GM06990 (cell line): ENCODE data around the gene KCNN3.

Experiments used
- DNase-seq: peaks from one replicate; pipeline ENCODE4 v3.0.0-alpha.2; 2011; ENCODE audit not compliant: insufficient read length; ENCODE audit errors: extremely low read depth
- H3K27me3 ChIP-seq: replicated peaks from 2 replicates; pipeline ENCODE4 v1.6.0; 2011; ENCODE audit warnings: low read length; ENCODE audit not compliant: control insufficient read depth, insufficient read depth
- H3K36me3 ChIP-seq: 2 replicates; pipeline ENCODE4 v1.5.1; 2011; ENCODE audit warnings: low read length; ENCODE audit not compliant: control insufficient read depth, insufficient read depth
- H3K4me3 ChIP-seq: replicated peaks from 2 replicates; pipeline ENCODE4 v1.5.1; 2011; ENCODE audit warnings: low read depth, mild to moderate bottlenecking, control low read depth, low read length
- CTCF ChIP-seq: IDR thresholded peaks from 2 replicates; pipeline ENCODE4 v1.5.1; 2011; ENCODE audit warnings: low read length, control low read depth, mild to moderate bottlenecking, inconsistent platforms; ENCODE audit not compliant: insufficient read depth, poor library complexity, severe bottlenecking

KCNN3 gene

GRCh38 chr1:154851392-154852177 lies 18.5 kb downstream of the KCNN3 start:
- no peak for DNase-seq
- no peaks in the 10 kb centered on the region for H3K27me3 ChIP-seq
- TF ChIP-seq CTCF: no peak
- no peaks in the 10 kb centered on the region; the same call in 1 of the 2 replicates for H3K36me3 ChIP-seq
- H3K4me3 ChIP-seq: no peak overlapping the region

GRCh38 chr1:154849645-154850131 lies 20.4 kb downstream of the KCNN3 start:
- no peak for DNase-seq

GRCh38 chr1:154848983-154849382 lies 21.1 kb downstream of the KCNN3 start:
- no peak overlapping the region for H3K4me3 ChIP-seq

More at GRCh38 chr1:154849645-154850131, 20.4 kb downstream of the KCNN3 start:
- H3K27me3 ChIP-seq: no peaks in the 10 kb centered on the region
- H3K4me3 ChIP-seq: no peak overlapping the region
- no peak for TF ChIP-seq CTCF
- no peaks in the 10 kb centered on the region; the same call in 1 of the 2 replicates for H3K36me3 ChIP-seq

GRCh38 chr1:154847891-154848290 lies 22.2 kb downstream of the KCNN3 start:
- H3K27me3 ChIP-seq: no peaks in the 10 kb centered on the region
- H3K36me3 ChIP-seq: no peaks in the 10 kb centered on the region; the same call in 1 of the 2 replicates
- no peak for DNase-seq
- no peak overlapping the region for H3K4me3 ChIP-seq
- TF ChIP-seq CTCF: no peak

More at GRCh38 chr1:154848983-154849382, 21.1 kb downstream of the KCNN3 start:
- TF ChIP-seq CTCF: no peak
- H3K36me3 ChIP-seq: no peaks in the 10 kb centered on the region; the same call in 1 of the 2 replicates
- no peak for DNase-seq
- no peaks in the 10 kb centered on the region for H3K27me3 ChIP-seq

- TF ChIP-seq CTCF: no peak
- Histone ChIP-seq H3K4me3 (no peak overlapping the region), H3K36me3 (no peaks in the 10 kb centered on the region; the same call in 1 of the 2 replicates), H3K27me3 (no peaks in the 10 kb centered on the region)
- DNase-seq: no peak
These were observed 23.3 kb downstream of the KCNN3 start for GRCh38 chr1:154846565-154847442.
